ENCODE data around the gene CHAF1B.

DNA sequence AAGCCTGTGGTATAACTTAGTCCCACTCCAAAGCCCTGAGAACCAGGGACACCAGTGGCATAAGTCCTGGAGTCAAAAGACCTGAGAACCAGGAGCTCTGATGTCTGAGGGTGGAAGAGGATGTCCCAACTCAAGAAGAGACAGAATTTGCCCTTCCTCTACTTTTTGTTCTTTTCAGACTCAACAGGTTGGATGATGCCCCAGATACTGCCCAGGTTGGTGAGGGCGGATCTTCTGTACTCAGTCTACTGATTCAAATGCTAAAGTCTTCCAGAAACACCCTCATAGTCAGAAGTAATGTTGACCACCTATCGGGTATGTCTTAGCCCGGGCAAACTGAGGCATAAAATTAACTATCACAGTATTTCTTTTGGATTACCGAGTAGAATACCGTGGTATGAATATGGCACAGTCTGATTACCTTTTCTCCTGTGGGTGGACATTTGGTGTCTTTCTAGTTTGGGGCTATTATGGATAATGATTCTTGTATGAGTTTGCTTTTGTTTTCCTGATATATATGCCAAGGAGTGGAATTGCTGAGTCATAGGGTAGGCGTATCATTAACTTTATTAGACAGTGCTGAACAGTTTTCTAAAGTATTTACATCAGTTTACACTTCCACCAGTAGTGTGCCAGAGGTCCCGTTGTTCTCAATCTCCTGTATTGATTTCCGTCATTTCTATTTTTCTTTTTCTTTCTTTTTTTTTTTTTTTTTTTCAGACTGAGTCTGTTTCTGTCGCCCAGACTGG, 3.2 kb upstream of the CHAF1B start:
- TF ChIP-seq, protein P1, sequence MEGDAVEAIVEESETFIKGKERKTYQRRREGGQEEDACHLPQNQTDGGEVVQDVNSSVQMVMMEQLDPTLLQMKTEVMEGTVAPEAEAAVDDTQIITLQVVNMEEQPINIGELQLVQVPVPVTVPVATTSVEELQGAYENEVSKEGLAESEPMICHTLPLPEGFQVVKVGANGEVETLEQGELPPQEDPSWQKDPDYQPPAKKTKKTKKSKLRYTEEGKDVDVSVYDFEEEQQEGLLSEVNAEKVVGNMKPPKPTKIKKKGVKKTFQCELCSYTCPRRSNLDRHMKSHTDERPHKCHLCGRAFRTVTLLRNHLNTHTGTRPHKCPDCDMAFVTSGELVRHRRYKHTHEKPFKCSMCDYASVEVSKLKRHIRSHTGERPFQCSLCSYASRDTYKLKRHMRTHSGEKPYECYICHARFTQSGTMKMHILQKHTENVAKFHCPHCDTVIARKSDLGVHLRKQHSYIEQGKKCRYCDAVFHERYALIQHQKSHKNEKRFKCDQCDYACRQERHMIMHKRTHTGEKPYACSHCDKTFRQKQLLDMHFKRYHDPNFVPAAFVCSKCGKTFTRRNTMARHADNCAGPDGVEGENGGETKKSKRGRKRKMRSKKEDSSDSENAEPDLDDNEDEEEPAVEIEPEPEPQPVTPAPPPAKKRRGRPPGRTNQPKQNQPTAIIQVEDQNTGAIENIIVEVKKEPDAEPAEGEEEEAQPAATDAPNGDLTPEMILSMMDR (IDR thresholded peaks at IDR 0.05; ENCODE audit: extremely low read depth in 1 of 2, insufficient read depth in 1 of 2, low read depth in 1 of 2, low read length in 2 of 2) = no peak
- TF ChIP-seq POLR2AphosphoS5 (IDR thresholded peaks at IDR 0.05; ENCODE audit: insufficient read depth, low read depth, low read length) (no peak), POLR2A (IDR thresholded peaks at IDR 0.05; ENCODE audit: low read depth, low read length) (no peak), EZH2 (IDR thresholded peaks at IDR 0.05; ENCODE audit: borderline replicate concordance, low read depth, low read length, severe bottlenecking) (no peak), JUN (IDR thresholded peaks at IDR 0.05; ENCODE audit: borderline replicate concordance, insufficient read depth, insufficient read length, low read depth) (no peak)
- TF ChIP-seq, protein P2, sequence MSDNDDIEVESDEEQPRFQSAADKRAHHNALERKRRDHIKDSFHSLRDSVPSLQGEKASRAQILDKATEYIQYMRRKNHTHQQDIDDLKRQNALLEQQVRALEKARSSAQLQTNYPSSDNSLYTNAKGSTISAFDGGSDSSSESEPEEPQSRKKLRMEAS (IDR thresholded peaks at IDR 0.05; ENCODE audit: insufficient read depth, insufficient read length) = no peak
